GM12878 (cell line): ENCODE data around the gene RANBP17. TPM values are rescaled to one million over a fixed set of nuclear protein-coding genes. Genes with fewer than 3 reads are reported as not detected.

Experiments
- ATAC-seq: fragments of 200-7000 bp; cut with Tn5 transposase; 3 replicates; pipeline ENCODE4 v1.9.1; 2020; ENCODE audit warnings: mild to moderate bottlenecking, moderate library complexity
- BruUV-seq: library from RNA; stranded (reverse); fragments of 400-500 nt; replicated peaks from 2 replicates; lab custom pipeline; 2021; lab: Mats Ljungman, UMichigan
- CTCF ChIA-PET: fragments of 300-600 bp; sonication (Branson Sonifier 250); formaldehyde crosslinking; extraction: SDS; loops from one replicate; lab custom pipeline; 2021; ENCODE audit warnings: inconsistent platforms; lab: Yijun Ruan, JAX
- POLR2A ChIA-PET: fragments of 350-600 bp; formaldehyde crosslinking; extraction: SDS; loops from one replicate; lab custom pipeline; 2021; ENCODE audit warnings: inconsistent platforms; lab: Charles Lee
- RAD21 ChIA-PET: fragments of 300-600 bp; sonication (Branson Sonifier 250); formaldehyde crosslinking; loops from one replicate; lab custom pipeline; 2023; ENCODE audit warnings: antibody characterized with exemption; ENCODE audit not compliant: unreplicated experiment; lab: Charles Lee
- SMC1A ChIA-PET: fragments of 300-600 bp; sonication (Branson Sonifier 250); formaldehyde crosslinking; loops from one replicate; lab custom pipeline; 2023; ENCODE audit not compliant: unreplicated experiment, uncharacterized antibody; lab: Charles Lee
- DNase-seq: peaks from one replicate; pipeline ENCODE4 v3.0.0-alpha.2; 2011; ENCODE audit warnings: low read depth, low spot score
- FAIRE-seq: peaks from 3 replicates; lab custom pipeline; 2011; peaks lifted over from hg19 to GRCh38; lab: Jason Lieb, UNC
- H2AFZ ChIP-seq: 2 replicates; pipeline ENCODE4 v1.6.0; 2011; ENCODE audit warnings: low read depth, low read length, control low read depth; ENCODE audit not compliant: control insufficient read depth
- H3K27ac ChIP-seq: 2 replicates; pipeline ENCODE4 v1.5.1; 2011; ENCODE audit warnings: control low read depth; ENCODE audit not compliant: control insufficient read depth, insufficient read depth
- H3K27me3 ChIP-seq, 2 experiments: replicated peaks in 1 of 2; 2 replicates each; pipeline versions ENCODE4 v1.6.0 to v1.6.1; 2011; ENCODE audit warnings: low read length in 1 of 2; ENCODE audit not compliant: control insufficient read depth in 2 of 2, insufficient read depth in 2 of 2
- H3K36me3 ChIP-seq, 2 experiments: 2 replicates each; pipeline ENCODE4 v1.5.1; 2011; ENCODE audit warnings: low read length in 1 of 2; ENCODE audit not compliant: control insufficient read depth in 2 of 2, insufficient read depth in 2 of 2
- H3K4me1 ChIP-seq: 2 replicates; pipeline ENCODE4 v1.6.1; 2011; ENCODE audit warnings: mild to moderate bottlenecking, low read length, moderate library complexity, mixed read lengths; ENCODE audit not compliant: control insufficient read depth, insufficient read depth
- H3K4me2 ChIP-seq: 2 replicates; pipeline ENCODE4 v1.6.0; 2011; ENCODE audit warnings: control low read depth; ENCODE audit not compliant: control insufficient read depth, insufficient read depth
- H3K4me3 ChIP-seq: fragments of 200-600 bp; sonication (generic); 2 replicates; pipeline ENCODE4 v1.5.1; 2016
- H3K79me2 ChIP-seq: 2 replicates; pipeline ENCODE4 v1.6.0; 2011; ENCODE audit warnings: low read length; ENCODE audit not compliant: control insufficient read depth, insufficient read depth
- H3K9ac ChIP-seq: 2 replicates; pipeline ENCODE4 v1.8.0; 2011; ENCODE audit warnings: low read length, control low read depth, mixed read lengths; ENCODE audit not compliant: control insufficient read depth, insufficient read depth
- H3K9me3 ChIP-seq: replicated peaks from 3 replicates; pipeline ENCODE4 v1.5.1; 2011; ENCODE audit warnings: mild to moderate bottlenecking, low read length; ENCODE audit not compliant: control insufficient read depth, insufficient read depth
- H4K20me1 ChIP-seq: 2 replicates; pipeline ENCODE4 v1.6.0; 2011; ENCODE audit not compliant: control insufficient read depth, insufficient read depth
- CHD1 ChIP-seq: IDR thresholded peaks from 2 replicates; pipeline ENCODE4 v1.6.1; 2012; ENCODE audit warnings: low read depth, low read length, improper control_type of control experiment
- CHD4 ChIP-seq: fragments of 200-600 bp; sonication (generic); IDR thresholded peaks from 2 replicates; pipeline ENCODE4 v1.6.1; 2016; ENCODE audit warnings: mild to moderate bottlenecking
- HDGF ChIP-seq: fragments of 450-650 bp; IDR thresholded peaks from 2 replicates; pipeline ENCODE4 v1.6.1; 2016; ENCODE audit warnings: antibody characterized with exemption
- HSF1 ChIP-seq: fragments of 150-350 bp; IDR thresholded peaks from 2 replicates; pipeline ENCODE4 v1.6.1; 2014; ENCODE audit warnings: mild to moderate bottlenecking, low read depth, low read length
- IRF5 ChIP-seq: fragments of 450-650 bp; IDR thresholded peaks from 2 replicates; pipeline ENCODE4 v1.6.1; 2017; ENCODE audit warnings: borderline replicate concordance
- MTA2 ChIP-seq: fragments of 450-650 bp; IDR thresholded peaks from 2 replicates; pipeline ENCODE4 v1.6.1; 2016; ENCODE audit warnings: low read depth, mild to moderate bottlenecking, moderate library complexity
- MYC ChIP-seq: IDR thresholded peaks from 2 replicates; pipeline ENCODE4 v1.6.1; 2011; ENCODE audit warnings: mild to moderate bottlenecking, low read length, moderate library complexity, inconsistent platforms; ENCODE audit not compliant: insufficient read depth, insufficient replicate concordance, insufficient read length, severe bottlenecking
- NFXL1 ChIP-seq: fragments of 450-650 bp; IDR thresholded peaks from 2 replicates; pipeline ENCODE4 v1.6.1; 2017; ENCODE audit warnings: antibody characterized with exemption, mild to moderate bottlenecking, borderline replicate concordance
- NFYA ChIP-seq: IDR thresholded peaks from 2 replicates; pipeline ENCODE4 v1.6.1; 2011; ENCODE audit warnings: low read depth, mild to moderate bottlenecking, low read length, improper control_type of control experiment, borderline replicate concordance
- PAX5 ChIP-seq: IDR thresholded peaks from 2 replicates; pipeline ENCODE4 v1.6.1; 2011; ENCODE audit warnings: low read depth, low read length, borderline replicate concordance
- RAD51 ChIP-seq: fragments of 450-650 bp; IDR thresholded peaks from 2 replicates; pipeline ENCODE4 v1.6.1; 2016; ENCODE audit warnings: moderate library complexity, mild to moderate bottlenecking, inconsistent platforms
- RELB ChIP-seq: fragments of 450-650 bp; IDR thresholded peaks from 2 replicates; pipeline ENCODE4 v1.6.1; 2017; ENCODE audit warnings: low read depth, mild to moderate bottlenecking, moderate library complexity
- SPI1 ChIP-seq: IDR thresholded peaks from 2 replicates; pipeline ENCODE4 v1.6.1; 2011; ENCODE audit warnings: low read depth, mild to moderate bottlenecking, low read length, moderate library complexity, borderline replicate concordance; ENCODE audit not compliant: insufficient read depth
- TCF12 ChIP-seq: IDR thresholded peaks from 2 replicates; pipeline ENCODE4 v1.6.1; 2011; ENCODE audit warnings: low read depth, mild to moderate bottlenecking, low read length
- YY1 ChIP-seq: IDR thresholded peaks from 2 replicates; pipeline ENCODE4 v1.6.1; 2011; ENCODE audit warnings: low read depth, mild to moderate bottlenecking, low read length
- ZBTB40 ChIP-seq: fragments of 450-650 bp; IDR thresholded peaks from 2 replicates; pipeline ENCODE4 v1.6.1; 2016; ENCODE audit warnings: mild to moderate bottlenecking, moderate library complexity, borderline replicate concordance
- whole genome bisulfite sequencing: methylation state at CpG from one replicate; pipeline ENCODE4 v1.1.6; 2016; ENCODE audit warnings: low lambda C conversion rate; ENCODE audit not compliant: insufficient replicate concordance, insufficient coverage; ENCODE audit errors: missing lambda C conversion rate; 5-methylcytosine and 5-hydroxymethylcytosine counted together
- in situ Hi-C: fragments of 300-500 bp; cut with MboI; formaldehyde crosslinking; loops from 9 replicates; pipeline ENCODE4 v1.14.3; 2018; ENCODE audit warnings: mixed read lengths
- intact Hi-C: fragments of 100-400 bp; cut with micrococcal nuclease; formaldehyde crosslinking; loops from one replicate; pipeline ENCODE4 v1.14.2; 2022; ENCODE audit not compliant: unreplicated experiment
- polyA plus RNA-seq, 11 experiments: library from polyadenylated mRNA; depleted of rRNA in 4 of 11; unstranded in 6 of 11; stranded (reverse) in 5 of 11; fragments of >200 nt; fragmentation: Nextera tagmentation in 4 of 11; fragmentation: Illumina TruSeq in 1 of 11; extraction: Ambion mirVana in 4 of 11; extraction: Trizol in 1 of 11; gene quantifications; 1 replicate in 1 of 11; 2 replicates in 10 of 11; pipeline versions ENCODE4 v1.2.1 to v1.2.3, GENCODE V29; 2011 to 2016; ENCODE audit warnings: inconsistent platforms in 2 of 11, missing spikeins in 2 of 11, low read depth in 1 of 11
- total RNA-seq, 4 experiments: library from RNA; depleted of rRNA in 3 of 4; stranded (reverse); fragments of >200 nt in 3 of 4; fragmentation: Illumina TruSeq in 1 of 4; extraction: Trizol in 1 of 4; gene quantifications; 2 replicates each; pipeline versions ENCODE4 v1.2.1 to v1.2.3, GENCODE V29; 2013 to 2021

RANBP17 gene
- total and polyA plus RNA-seq, 10 of the 15 experiments (the other 5 are each of a cell fraction or from before 2014, with no cell fraction given): 0.10 TPM; not detected in 9

GRCh38 chr5:170863646-170864045 is 1.8 kb downstream of the RANBP17 start:
- no peak overlapping the region for H3K9ac ChIP-seq
- ATAC-seq: no peak
- in situ Hi-C loops (no loop called here), intact Hi-C loops (no loop called here)
- no peak for DNase-seq
- SMC1A ChIA-PET: interaction anchor here (0.7 kb wide), 1 partner anchor 19 kb away, joined by 5 read pairs; no protein-coding TSS in a partner anchor
- WGBS: 35% methylated on average over 3 of the region's 3 CpGs
- H3K4me1 ChIP-seq: no peaks in the 10 kb centered on the region
- peaks cover 3% of the 10 kb centered on the region; the same call in 2 of the 3 replicates for H3K9me3 ChIP-seq
- H3K27ac ChIP-seq: no peak overlapping the region
- no TSS peak for BruUV-seq
- CTCF ChIA-PET: no interaction called here
- H4K20me1 ChIP-seq: no peaks in the 10 kb centered on the region
- no peaks in the 10 kb centered on the region; a peak in 1 of 4 replicates for H3K27me3 ChIP-seq
- H2AFZ ChIP-seq: no peak overlapping the region
- POLR2A ChIA-PET: no interaction called here
- no peaks in the 10 kb centered on the region for H3K79me2 ChIP-seq
- H3K4me2 ChIP-seq: no peak overlapping the region
- H3K4me3 ChIP-seq: no peak overlapping the region
- RAD21 ChIA-PET: no interaction called here
- no peaks in the 10 kb centered on the region for H3K36me3 ChIP-seq
- no peak for FAIRE-seq
- TF ChIP-seq HSF1: no peak
- TF ChIP-seq MTA2: no peak
- TF ChIP-seq PAX5: no peak
- no peak for TF ChIP-seq RELB
- no peak for TF ChIP-seq CHD4
- no peak for TF ChIP-seq ZBTB40
- no peak for TF ChIP-seq CHD1
- TF ChIP-seq HDGF: no peak
- TF ChIP-seq SPI1: no peak
- no peak for TF ChIP-seq IRF5
- TF ChIP-seq NFXL1: no peak
- no peak for TF ChIP-seq TCF12
- no peak for TF ChIP-seq MYC
- TF ChIP-seq YY1: no peak
- TF ChIP-seq RAD51: no peak
- TF ChIP-seq NFYA: no peak
